A673 (cell line): ENCODE results near the gene WLS. TPM values are rescaled to one million over a fixed set of nuclear protein-coding genes. Genes with fewer than 3 reads are reported as not detected.

Experiments
- BruUV-seq: library from RNA; stranded (reverse); fragments of 400-500 nt; replicated peaks from 2 replicates; lab custom pipeline; 2021; lab: Mats Ljungman, UMichigan
- CTCF ChIA-PET: fragments of 300-600 bp; sonication (Branson Sonifier 250); formaldehyde crosslinking; loops from one replicate; lab custom pipeline; 2022; ENCODE audit warnings: antibody characterized with exemption; lab: Charles Lee
- POLR2A ChIA-PET: fragments of 300-600 bp; sonication (Branson Sonifier 250); formaldehyde crosslinking; loops from one replicate; lab custom pipeline; 2022; ENCODE audit warnings: antibody characterized with exemption; ENCODE audit not compliant: low non-redundant PET; lab: Charles Lee
- DNase-seq: peaks from one replicate; pipeline ENCODE4 v3.0.0-alpha.2; 2015; ENCODE audit warnings: low spot score
- H3K27ac ChIP-seq: fragments of 200-600 bp; sonication (generic); 2 replicates; pipeline ENCODE4 v1.5.1; 2016; ENCODE audit warnings: mixed run types, low read depth, mild to moderate bottlenecking, mixed read lengths, antibody characterized with exemption, low read length; ENCODE audit not compliant: poor library complexity, severe bottlenecking
- H3K27me3 ChIP-seq: fragments of 200-600 bp; sonication (generic); replicated peaks from 2 replicates; pipeline ENCODE4 v1.6.1; 2017; ENCODE audit warnings: mixed run types, low read depth, mild to moderate bottlenecking, mixed read lengths, antibody characterized with exemption, low read length; ENCODE audit not compliant: insufficient read depth, poor library complexity
- H3K36me3 ChIP-seq: fragments of 200-600 bp; sonication (generic); 2 replicates; pipeline ENCODE4 v1.6.1; 2016; ENCODE audit warnings: mixed run types, mild to moderate bottlenecking, mixed read lengths, antibody characterized with exemption, low read length; ENCODE audit not compliant: insufficient read depth, poor library complexity, severe bottlenecking
- H3K4me1 ChIP-seq: fragments of 200-600 bp; sonication (generic); 2 replicates; pipeline ENCODE4 v1.6.1; 2017; ENCODE audit warnings: mixed run types, mild to moderate bottlenecking, mixed read lengths, antibody characterized with exemption, low read length; ENCODE audit not compliant: insufficient read depth, poor library complexity, severe bottlenecking
- H3K4me3 ChIP-seq: fragments of 200-600 bp; sonication (generic); 2 replicates; pipeline ENCODE4 v1.5.1; 2016; ENCODE audit warnings: low read depth, mixed run types, mild to moderate bottlenecking, mixed read lengths, low read length; ENCODE audit not compliant: poor library complexity, severe bottlenecking
- H3K9me3 ChIP-seq: fragments of 200-600 bp; sonication (generic); 2 replicates; pipeline ENCODE4 v1.6.1; 2016; ENCODE audit warnings: mixed run types, low read depth, mild to moderate bottlenecking, mixed read lengths, antibody characterized with exemption, low read length; ENCODE audit not compliant: poor library complexity, severe bottlenecking
- CTCF ChIP-seq: fragments of 300-800, 200-600 bp; sonication (generic); conservative IDR thresholded peaks from 2 replicates; pipeline ENCODE4 v1.5.1; 2017; ENCODE audit warnings: low read depth, mild to moderate bottlenecking, antibody characterized with exemption, low read length, moderate library complexity, mixed read lengths
- EZH2 ChIP-seq: fragments of 200-600 bp; sonication (generic); IDR thresholded peaks from 2 replicates; pipeline ENCODE4 v1.6.1; 2017; ENCODE audit warnings: borderline replicate concordance, low read depth, mild to moderate bottlenecking, mixed read lengths, antibody characterized with exemption, low read length; ENCODE audit not compliant: poor library complexity, severe bottlenecking
- intact Hi-C: fragments of 100-400 bp; cut with micrococcal nuclease; formaldehyde crosslinking; loops from one replicate; pipeline ENCODE4 v1.10.0; 2022; ENCODE audit not compliant: unreplicated experiment
- total RNA-seq: library from RNA; stranded (reverse); gene quantifications from 2 replicates; pipeline ENCODE4 v1.2.3, GENCODE V29; 2021

WLS gene
- total RNA-seq, 1 experiment from 2014 or later, result 144 TPM

- Histone ChIP-seq H3K9me3 (no peaks in the 10 kb centered on the region), H3K36me3 (peaks cover 17% of the 10 kb centered on the region), H3K27me3 (no peaks in the 10 kb centered on the region), H3K4me1 (peaks cover 25% of the 10 kb centered on the region), H3K4me3 (no peak overlapping the region), H3K27ac (no peak overlapping the region)
- no TSS peak for BruUV-seq
- ChIA-PET CTCF (no interaction called here), POLR2A (no interaction called here)
- TF ChIP-seq CTCF (no peak), EZH2 (no peak)
- intact Hi-C loops, result loop anchor here (5.0 kb wide), 1 partner anchor 73 kb away; the partner anchor contains the start of gene WLS
- no peak for DNase-seq
Observed at GRCh38 chr1:68158837-68159236, 73.5 kb downstream of the WLS start.

GRCh38 chr1:68157416-68157815 lies 74.9 kb downstream of the WLS start:
- DNase-seq, result peak; percentile 89
- Histone ChIP-seq H3K36me3 (peaks cover 27% of the 10 kb centered on the region), H3K27ac (no peak overlapping the region), H3K4me1 (peaks cover 25% of the 10 kb centered on the region), H3K27me3 (no peaks in the 10 kb centered on the region), H3K4me3 (no peak overlapping the region), H3K9me3 (no peaks in the 10 kb centered on the region)
- POLR2A ChIA-PET, result interaction anchor here (0.6 kb wide), 1 partner anchor 73 kb away, joined by 3 read pairs; no protein-coding TSS in a partner anchor
- BruUV-seq, result no TSS peak
- CTCF ChIA-PET, result interaction anchor here (0.6 to 1.2 kb wide), 3 partner anchors 37 to 174 kb away, joined by 3 to 4 read pairs (median 4); no protein-coding TSS in a partner anchor
- TF ChIP-seq CTCF (no peak), EZH2 (no peak)
- intact Hi-C loops, result loop anchor here (5.0 kb wide), 1 partner anchor 75 kb away; the partner anchor contains the start of gene WLS

- ChIA-PET CTCF (no interaction called here), POLR2A (no interaction called here)
- no peak for TF ChIP-seq CTCF
- no peak for TF ChIP-seq EZH2
Observed at GRCh38 chr1:68151690-68152089, 80.6 kb downstream of the WLS start.

More at GRCh38 chr1:68151690-68152089, 80.6 kb downstream of the WLS start:
- intact Hi-C loops, result no loop called here
- Histone ChIP-seq H3K4me1 (peaks cover 6% of the 10 kb centered on the region), H3K27ac (no peak overlapping the region), H3K27me3 (no peaks in the 10 kb centered on the region), H3K9me3 (no peaks in the 10 kb centered on the region), H3K4me3 (no peak overlapping the region), H3K36me3 (peaks cover 61% of the 10 kb centered on the region)
- BruUV-seq, result no TSS peak
- DNase-seq, result no peak
